HepG2 (cell line): Measurements from ENCODE around the gene EPB41L1. TPM values are rescaled to one million over a fixed set of nuclear protein-coding genes. Genes with fewer than 3 reads are reported as not detected.

Experiments
- CREBL2 ChIP-seq: sonication (generic); formaldehyde crosslinking; IDR thresholded peaks from 2 replicates; pipeline ENCODE4 v1.8.1; 2023; ENCODE audit warnings: missing genetic modification reagents, mild to moderate bottlenecking, borderline replicate concordance
- ESRRA ChIP-seq: sonication (generic); formaldehyde crosslinking; IDR thresholded peaks from 2 replicates; pipeline ENCODE4 v1.5.1; 2020; ENCODE audit warnings: mild to moderate bottlenecking, low read depth, missing genetic modification reagents
- ETV5 ChIP-seq: IDR thresholded peaks from 2 replicates; pipeline ENCODE4 v1.6.1; 2018; ENCODE audit warnings: missing biosample characterization, missing genetic modification reagents, inconsistent platforms, borderline replicate concordance
- HIVEP1 ChIP-seq: sonication (generic); formaldehyde crosslinking; IDR thresholded peaks from 2 replicates; pipeline ENCODE4 v1.4.0; 2020; ENCODE audit warnings: mild to moderate bottlenecking, missing genetic modification reagents
- KDM2A ChIP-seq: sonication (generic); formaldehyde crosslinking; IDR thresholded peaks from 2 replicates; pipeline ENCODE4 v1.4.0; 2020; ENCODE audit warnings: low read depth, missing genetic modification reagents, borderline replicate concordance
- NFKB2 ChIP-seq: sonication (generic); formaldehyde crosslinking; IDR thresholded peaks from 2 replicates; pipeline ENCODE4 v1.4.0; 2020; ENCODE audit warnings: missing genetic modification reagents, borderline replicate concordance
- ZFP41 ChIP-seq: sonication (generic); formaldehyde crosslinking; IDR thresholded peaks from 2 replicates; pipeline ENCODE4 v1.4.0; 2020; ENCODE audit warnings: mild to moderate bottlenecking, missing genetic modification reagents, borderline replicate concordance
- ZFP90 ChIP-seq: sonication (generic); formaldehyde crosslinking; IDR thresholded peaks from 2 replicates; pipeline ENCODE4 v1.8.0; 2022; ENCODE audit warnings: missing genetic modification reagents, mild to moderate bottlenecking, inconsistent platforms, borderline replicate concordance
- ZFP91 ChIP-seq: sonication (generic); formaldehyde crosslinking; IDR thresholded peaks from 2 replicates; pipeline ENCODE4 v1.9.0; 2022; ENCODE audit warnings: missing genetic modification reagents, mild to moderate bottlenecking, borderline replicate concordance
- ZFX ChIP-seq: sonication (generic); formaldehyde crosslinking; IDR thresholded peaks from 2 replicates; pipeline ENCODE4 v1.4.0; 2020; ENCODE audit warnings: mild to moderate bottlenecking, low read depth, missing genetic modification reagents, moderate library complexity
- ZMYM4 ChIP-seq: sonication (generic); formaldehyde crosslinking; IDR thresholded peaks from 2 replicates; pipeline ENCODE4 v1.8.1; 2023; ENCODE audit warnings: mild to moderate bottlenecking, missing genetic modification reagents
- ZNF598 ChIP-seq: sonication (generic); formaldehyde crosslinking; IDR thresholded peaks from 2 replicates; pipeline ENCODE4 v1.5.1; 2020; ENCODE audit warnings: mild to moderate bottlenecking, missing genetic modification reagents, borderline replicate concordance
- ZNF607 ChIP-seq: sonication (generic); formaldehyde crosslinking; IDR thresholded peaks from 2 replicates; pipeline ENCODE4 v1.5.1; 2020; ENCODE audit warnings: missing genetic modification reagents, mild to moderate bottlenecking, borderline replicate concordance
- ZNF839 ChIP-seq: sonication (generic); formaldehyde crosslinking; IDR thresholded peaks from 2 replicates; pipeline ENCODE4 v1.4.0; 2020; ENCODE audit warnings: missing genetic modification reagents, mild to moderate bottlenecking, borderline replicate concordance
- ZSCAN31 ChIP-seq: sonication (generic); formaldehyde crosslinking; IDR thresholded peaks from 2 replicates; pipeline ENCODE4 v1.5.0; 2020; ENCODE audit warnings: low read depth, mild to moderate bottlenecking, missing genetic modification reagents
- polyA plus RNA-seq, 8 experiments: library from polyadenylated mRNA; depleted of rRNA in 3 of 8; stranded (reverse) in 7 of 8; unstranded in 1 of 8; fragments of >200 nt; fragmentation: Illumina TruSeq in 4 of 8; extraction: Trizol in 4 of 8; gene quantifications; 2 replicates each; pipeline versions ENCODE4 v1.2.1 to v1.2.3, GENCODE V29; 2011 to 2016; ENCODE audit warnings: low read depth in 4 of 8, missing spikeins in 1 of 8, mixed read lengths in 1 of 8; ENCODE audit not compliant: insufficient read depth in 1 of 8
- total RNA-seq, 5 experiments: library from RNA; depleted of rRNA; stranded (reverse); fragments of >200 nt; fragmentation: Illumina TruSeq; extraction: Trizol; gene quantifications; 2 replicates each; pipeline ENCODE4 v1.2.3, GENCODE V29; 2016; ENCODE audit warnings: low read depth in 1 of 5
- TF ChIP-seq, protein P1 (sequence below): sonication (generic); formaldehyde crosslinking; IDR thresholded peaks from 2 replicates; pipeline ENCODE4 v1.4.0; 2020; ENCODE audit warnings: missing genetic modification reagents
- TF ChIP-seq, protein P2 (sequence below): sonication (generic); formaldehyde crosslinking; IDR thresholded peaks from 2 replicates; pipeline ENCODE4 v1.5.1; 2020; ENCODE audit warnings: mild to moderate bottlenecking, missing genetic modification reagents, moderate library complexity

EPB41L1 gene
- total and polyA plus RNA-seq, 2 of the 13 experiments (the other 11 are each of a cell fraction or from before 2014, with no cell fraction given): 16.7 to 39.0 TPM

DNA sequence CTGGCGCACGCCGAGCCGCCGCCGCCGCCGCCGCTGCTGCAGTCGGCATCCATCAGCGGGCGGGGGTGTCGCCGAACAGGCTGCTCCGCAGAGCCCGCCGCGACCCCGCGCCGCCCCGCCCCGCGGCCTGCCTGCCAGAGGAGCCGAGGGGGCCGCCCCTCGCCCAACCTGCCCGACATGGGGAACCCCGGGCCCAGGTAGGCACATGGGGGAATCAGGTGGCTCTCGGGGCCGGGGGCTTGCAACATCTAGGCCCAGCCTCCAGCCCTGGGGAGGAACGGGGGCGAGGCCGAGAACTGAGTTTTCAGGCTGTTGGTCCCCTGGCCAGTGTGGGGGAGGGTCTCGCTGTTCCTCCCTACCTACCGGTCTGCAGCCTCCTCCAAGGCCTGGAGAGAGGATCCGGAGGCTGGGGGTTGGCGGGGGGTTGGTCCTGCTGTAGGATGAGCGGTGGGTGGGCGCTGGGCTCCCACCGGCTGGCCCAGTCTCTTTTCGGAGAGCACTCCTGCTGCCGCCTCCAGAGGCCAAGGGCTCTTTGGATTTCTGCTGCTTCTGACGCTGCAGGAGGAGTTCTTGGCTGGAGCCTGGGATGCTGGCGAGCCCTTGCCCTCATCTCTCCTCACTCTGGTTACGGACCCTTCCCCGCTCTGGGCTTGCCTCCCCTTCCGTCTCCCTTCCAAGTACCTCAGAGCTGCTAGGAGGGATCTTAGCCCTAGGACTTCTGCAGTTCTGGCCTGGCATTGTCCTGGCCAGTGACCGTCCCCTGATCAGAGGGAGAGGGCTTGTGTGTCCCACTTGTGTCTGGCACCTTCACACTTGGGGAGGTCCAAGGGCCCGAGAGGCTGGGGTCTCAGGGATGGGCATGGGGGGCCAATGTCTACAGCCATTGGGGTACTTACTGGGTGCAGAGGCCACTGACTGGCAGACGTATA is at the start of gene EPB41L1 (continued):
- peak; percentile 66; the same call in 1 of the 2 replicates for TF ChIP-seq ZNF839
- TF ChIP-seq ZMYM4 (CRISPR knock-in tag): peak; percentile 39; the same call in 1 of the 2 replicates
- no peak; the same call in 1 of the 2 replicates for TF ChIP-seq CREBL2 (CRISPR knock-in tag)
- peak; percentile 86; the same call in 1 of the 2 replicates for TF ChIP-seq ZNF598 (CRISPR knock-in tag)
- 0 out of 2 replicates have a peak, but pooled peaks have one; percentile 18 for TF ChIP-seq ZFP91
- TF ChIP-seq ZSCAN31: 0 out of 2 replicates have a peak, but pooled peaks have one; percentile 62
- TF ChIP-seq, protein P1, sequence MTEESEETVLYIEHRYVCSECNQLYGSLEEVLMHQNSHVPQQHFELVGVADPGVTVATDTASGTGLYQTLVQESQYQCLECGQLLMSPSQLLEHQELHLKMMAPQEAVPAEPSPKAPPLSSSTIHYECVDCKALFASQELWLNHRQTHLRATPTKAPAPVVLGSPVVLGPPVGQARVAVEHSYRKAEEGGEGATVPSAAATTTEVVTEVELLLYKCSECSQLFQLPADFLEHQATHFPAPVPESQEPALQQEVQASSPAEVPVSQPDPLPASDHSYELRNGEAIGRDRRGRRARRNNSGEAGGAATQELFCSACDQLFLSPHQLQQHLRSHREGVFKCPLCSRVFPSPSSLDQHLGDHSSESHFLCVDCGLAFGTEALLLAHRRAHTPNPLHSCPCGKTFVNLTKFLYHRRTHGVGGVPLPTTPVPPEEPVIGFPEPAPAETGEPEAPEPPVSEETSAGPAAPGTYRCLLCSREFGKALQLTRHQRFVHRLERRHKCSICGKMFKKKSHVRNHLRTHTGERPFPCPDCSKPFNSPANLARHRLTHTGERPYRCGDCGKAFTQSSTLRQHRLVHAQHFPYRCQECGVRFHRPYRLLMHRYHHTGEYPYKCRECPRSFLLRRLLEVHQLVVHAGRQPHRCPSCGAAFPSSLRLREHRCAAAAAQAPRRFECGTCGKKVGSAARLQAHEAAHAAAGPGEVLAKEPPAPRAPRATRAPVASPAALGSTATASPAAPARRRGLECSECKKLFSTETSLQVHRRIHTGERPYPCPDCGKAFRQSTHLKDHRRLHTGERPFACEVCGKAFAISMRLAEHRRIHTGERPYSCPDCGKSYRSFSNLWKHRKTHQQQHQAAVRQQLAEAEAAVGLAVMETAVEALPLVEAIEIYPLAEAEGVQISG (CRISPR knock-in tag): 0 out of 2 replicates have a peak, but pooled peaks have one; percentile 7
- peak; percentile 44; the same call in 1 of the 2 replicates for TF ChIP-seq KDM2A (CRISPR knock-in tag)
- TF ChIP-seq ESRRA (CRISPR knock-in tag): no peak; the same call in 1 of the 2 replicates
- peak; percentile 59; the same call in 1 of the 2 replicates for TF ChIP-seq NFKB2 (CRISPR knock-in tag)
- TF ChIP-seq ZFP41 (CRISPR knock-in tag): 0 out of 2 replicates have a peak, but pooled peaks have one; percentile 71
- TF ChIP-seq ETV5 (CRISPR knock-in tag): peak; percentile 15; the same call in 1 of the 2 replicates
- TF ChIP-seq ZNF607 (CRISPR knock-in tag): peak; percentile 49; the same call in 1 of the 2 replicates
- no peak for TF ChIP-seq ZFP90 (CRISPR knock-in tag)
- TF ChIP-seq ZFX (CRISPR knock-in tag): peak; percentile 77
- TF ChIP-seq, protein P2, sequence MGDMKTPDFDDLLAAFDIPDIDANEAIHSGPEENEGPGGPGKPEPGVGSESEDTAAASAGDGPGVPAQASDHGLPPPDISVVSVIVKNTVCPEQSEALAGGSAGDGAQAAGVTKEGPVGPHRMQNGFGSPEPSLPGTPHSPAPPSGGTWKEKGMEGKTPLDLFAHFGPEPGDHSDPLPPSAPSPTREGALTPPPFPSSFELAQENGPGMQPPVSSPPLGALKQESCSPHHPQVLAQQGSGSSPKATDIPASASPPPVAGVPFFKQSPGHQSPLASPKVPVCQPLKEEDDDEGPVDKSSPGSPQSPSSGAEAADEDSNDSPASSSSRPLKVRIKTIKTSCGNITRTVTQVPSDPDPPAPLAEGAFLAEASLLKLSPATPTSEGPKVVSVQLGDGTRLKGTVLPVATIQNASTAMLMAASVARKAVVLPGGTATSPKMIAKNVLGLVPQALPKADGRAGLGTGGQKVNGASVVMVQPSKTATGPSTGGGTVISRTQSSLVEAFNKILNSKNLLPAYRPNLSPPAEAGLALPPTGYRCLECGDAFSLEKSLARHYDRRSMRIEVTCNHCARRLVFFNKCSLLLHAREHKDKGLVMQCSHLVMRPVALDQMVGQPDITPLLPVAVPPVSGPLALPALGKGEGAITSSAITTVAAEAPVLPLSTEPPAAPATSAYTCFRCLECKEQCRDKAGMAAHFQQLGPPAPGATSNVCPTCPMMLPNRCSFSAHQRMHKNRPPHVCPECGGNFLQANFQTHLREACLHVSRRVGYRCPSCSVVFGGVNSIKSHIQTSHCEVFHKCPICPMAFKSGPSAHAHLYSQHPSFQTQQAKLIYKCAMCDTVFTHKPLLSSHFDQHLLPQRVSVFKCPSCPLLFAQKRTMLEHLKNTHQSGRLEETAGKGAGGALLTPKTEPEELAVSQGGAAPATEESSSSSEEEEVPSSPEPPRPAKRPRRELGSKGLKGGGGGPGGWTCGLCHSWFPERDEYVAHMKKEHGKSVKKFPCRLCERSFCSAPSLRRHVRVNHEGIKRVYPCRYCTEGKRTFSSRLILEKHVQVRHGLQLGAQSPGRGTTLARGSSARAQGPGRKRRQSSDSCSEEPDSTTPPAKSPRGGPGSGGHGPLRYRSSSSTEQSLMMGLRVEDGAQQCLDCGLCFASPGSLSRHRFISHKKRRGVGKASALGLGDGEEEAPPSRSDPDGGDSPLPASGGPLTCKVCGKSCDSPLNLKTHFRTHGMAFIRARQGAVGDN (CRISPR knock-in tag): peak; percentile 66; the same call in 1 of the 2 replicates
- TF ChIP-seq HIVEP1 (CRISPR knock-in tag): peak; percentile 63; the same call in 1 of the 2 replicates
